Activated CD8-positive, alpha-beta T cell treated with anti-CD3 and anti-CD28 coated beads for 36 hours (primary cell): ENCODE data around the gene KIRREL3. TPM values are rescaled to one million over a fixed set of nuclear protein-coding genes. Genes with fewer than 3 reads are reported as not detected.

ENCODE experiments used
- ATAC-seq: fragments of 200-7000 bp; cut with Tn5 transposase; one replicate; pipeline ENCODE4 v1.10.0; 2021; ENCODE audit warnings: mild to moderate bottlenecking, moderate library complexity
- CTCF ChIA-PET: fragments of 350-600 bp; sonication (Branson Sonifier 250); formaldehyde crosslinking; loops from one replicate; lab custom pipeline; 2021; ENCODE audit warnings: antibody characterized with exemption; lab: Charles Lee
- POLR2A ChIA-PET: fragments of 350-600 bp; sonication (Branson Sonifier 250); formaldehyde crosslinking; loops from one replicate; lab custom pipeline; 2021; ENCODE audit warnings: antibody characterized with exemption; lab: Charles Lee
- DNase-seq: peaks from one replicate; pipeline ENCODE4 v3.0.0-alpha.2; 2020
- H3K27ac Mint-ChIP-seq: one replicate; pipeline ENCODE4 v1.8.0; 2021; ENCODE audit warnings: mild to moderate bottlenecking, mixed read lengths
- H3K27me3 Mint-ChIP-seq: one replicate; pipeline ENCODE4 v1.8.0; 2021; ENCODE audit warnings: mixed read lengths
- H3K36me3 Mint-ChIP-seq: one replicate; pipeline ENCODE4 v1.8.0; 2021; ENCODE audit warnings: low read depth, mixed read lengths
- H3K4me1 Mint-ChIP-seq: one replicate; pipeline ENCODE4 v1.8.0; 2021; ENCODE audit warnings: low read depth, mixed read lengths
- H3K4me3 Mint-ChIP-seq: one replicate; pipeline ENCODE4 v1.8.0; 2021; ENCODE audit warnings: mild to moderate bottlenecking, moderate library complexity, mixed read lengths
- H3K9me3 Mint-ChIP-seq: one replicate; pipeline ENCODE4 v1.8.0; 2021; ENCODE audit warnings: mixed read lengths
- intact Hi-C: fragments of 100-400 bp; cut with micrococcal nuclease; formaldehyde crosslinking; loops from one replicate; pipeline ENCODE4 v1.10.0; 2022
- total RNA-seq, 2 experiments: library from RNA; stranded (reverse); gene quantifications; one replicate each; pipeline ENCODE4 v1.2.3, GENCODE V29; 2021
- TF ChIP-seq, protein P1 (sequence below): fragments of 200-600 bp; IDR thresholded peaks from one replicate; pipeline ENCODE4 v1.8.0; 2022; ENCODE audit warnings: antibody characterized with exemption, mild to moderate bottlenecking

KIRREL3 gene
- total RNA-seq, 2 experiments from 2014 or later: not detected

GRCh38 chr11:126823274-126823673, 177.3 kb downstream of the KIRREL3 start:
- CTCF ChIA-PET: interaction anchor here (0.8 kb wide), 1 partner anchor 125 kb away, joined by 3 read pairs; no protein-coding TSS in a partner anchor
- no peaks in the 10 kb centered on the region for H3K36me3 Mint-ChIP-seq
- POLR2A ChIA-PET: no interaction called here
- H3K27me3 Mint-ChIP-seq: peaks cover 5% of the 10 kb centered on the region
- H3K4me3 Mint-ChIP-seq: no peak overlapping the region
- no peaks in the 10 kb centered on the region for H3K4me1 Mint-ChIP-seq
- H3K9me3 Mint-ChIP-seq: no peaks in the 10 kb centered on the region
- intact Hi-C loops: no loop called here
- ATAC-seq (no peak), DNase-seq (no peak)
- no peak overlapping the region for H3K27ac Mint-ChIP-seq
- TF ChIP-seq, protein P1, sequence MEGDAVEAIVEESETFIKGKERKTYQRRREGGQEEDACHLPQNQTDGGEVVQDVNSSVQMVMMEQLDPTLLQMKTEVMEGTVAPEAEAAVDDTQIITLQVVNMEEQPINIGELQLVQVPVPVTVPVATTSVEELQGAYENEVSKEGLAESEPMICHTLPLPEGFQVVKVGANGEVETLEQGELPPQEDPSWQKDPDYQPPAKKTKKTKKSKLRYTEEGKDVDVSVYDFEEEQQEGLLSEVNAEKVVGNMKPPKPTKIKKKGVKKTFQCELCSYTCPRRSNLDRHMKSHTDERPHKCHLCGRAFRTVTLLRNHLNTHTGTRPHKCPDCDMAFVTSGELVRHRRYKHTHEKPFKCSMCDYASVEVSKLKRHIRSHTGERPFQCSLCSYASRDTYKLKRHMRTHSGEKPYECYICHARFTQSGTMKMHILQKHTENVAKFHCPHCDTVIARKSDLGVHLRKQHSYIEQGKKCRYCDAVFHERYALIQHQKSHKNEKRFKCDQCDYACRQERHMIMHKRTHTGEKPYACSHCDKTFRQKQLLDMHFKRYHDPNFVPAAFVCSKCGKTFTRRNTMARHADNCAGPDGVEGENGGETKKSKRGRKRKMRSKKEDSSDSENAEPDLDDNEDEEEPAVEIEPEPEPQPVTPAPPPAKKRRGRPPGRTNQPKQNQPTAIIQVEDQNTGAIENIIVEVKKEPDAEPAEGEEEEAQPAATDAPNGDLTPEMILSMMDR: no peak

- intact Hi-C loops: no loop called here
- ChIA-PET CTCF (no interaction called here), POLR2A (no interaction called here)
- no peaks in the 10 kb centered on the region for H3K36me3 Mint-ChIP-seq
- peaks cover 5% of the 10 kb centered on the region for H3K27me3 Mint-ChIP-seq
- H3K4me3 Mint-ChIP-seq: no peak overlapping the region
- no peaks in the 10 kb centered on the region for H3K4me1 Mint-ChIP-seq
- TF ChIP-seq, protein P1: no peak
- ATAC-seq (no peak), DNase-seq (no peak)
- H3K27ac Mint-ChIP-seq: no peak overlapping the region
- H3K9me3 Mint-ChIP-seq: no peaks in the 10 kb centered on the region
Measured at GRCh38 chr11:126821827-126822226, 178.7 kb downstream of the KIRREL3 start.

DNA sequence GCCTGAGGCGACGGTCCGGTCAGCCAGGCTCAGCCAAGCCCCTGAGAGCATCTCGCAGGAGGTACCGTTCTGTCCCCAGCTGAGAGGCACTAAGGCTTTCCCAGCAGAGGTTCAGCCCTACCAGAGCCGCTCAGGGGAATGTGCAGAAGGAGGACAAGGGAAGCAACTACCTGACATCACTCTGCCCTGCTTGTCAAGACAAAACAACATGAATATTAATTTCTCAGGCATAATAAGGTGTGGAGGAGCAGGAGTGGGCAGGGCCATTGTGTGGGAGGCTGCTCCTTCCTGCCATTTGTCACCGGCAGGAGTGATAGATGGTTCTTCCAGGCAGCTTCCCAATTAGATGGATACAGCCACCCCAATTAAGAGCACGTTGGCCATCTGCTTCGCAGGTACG, 181.4 kb downstream of the KIRREL3 start:
- intact Hi-C loops: no loop called here
- ATAC-seq (no peak), DNase-seq (no peak)
- Mint-ChIP-seq H3K27ac (no peak overlapping the region), H3K4me3 (no peak overlapping the region), H3K4me1 (no peaks in the 10 kb centered on the region), H3K36me3 (no peaks in the 10 kb centered on the region), H3K27me3 (peaks cover 4% of the 10 kb centered on the region), H3K9me3 (no peaks in the 10 kb centered on the region)
- ChIA-PET POLR2A (no interaction called here), CTCF (no interaction called here)
- TF ChIP-seq, protein P1: no peak

- H3K9me3 Mint-ChIP-seq: no peaks in the 10 kb centered on the region
- H3K27ac Mint-ChIP-seq: no peak overlapping the region
- ChIA-PET POLR2A (no interaction called here), CTCF (interaction anchor here (0.6 kb wide), 1 partner anchor 464 kb away, joined by 3 read pairs; no protein-coding TSS in a partner anchor)
- DNase-seq: no peak
- H3K4me3 Mint-ChIP-seq: no peak overlapping the region
- intact Hi-C loops: no loop called here
- TF ChIP-seq, protein P1: no peak
- no peaks in the 10 kb centered on the region for H3K4me1 Mint-ChIP-seq
- no peak for ATAC-seq
- no peaks in the 10 kb centered on the region for H3K36me3 Mint-ChIP-seq
- peaks cover 4% of the 10 kb centered on the region for H3K27me3 Mint-ChIP-seq
Measured at GRCh38 chr11:126817523-126818450, 182.8 kb downstream of the KIRREL3 start.

DNA sequence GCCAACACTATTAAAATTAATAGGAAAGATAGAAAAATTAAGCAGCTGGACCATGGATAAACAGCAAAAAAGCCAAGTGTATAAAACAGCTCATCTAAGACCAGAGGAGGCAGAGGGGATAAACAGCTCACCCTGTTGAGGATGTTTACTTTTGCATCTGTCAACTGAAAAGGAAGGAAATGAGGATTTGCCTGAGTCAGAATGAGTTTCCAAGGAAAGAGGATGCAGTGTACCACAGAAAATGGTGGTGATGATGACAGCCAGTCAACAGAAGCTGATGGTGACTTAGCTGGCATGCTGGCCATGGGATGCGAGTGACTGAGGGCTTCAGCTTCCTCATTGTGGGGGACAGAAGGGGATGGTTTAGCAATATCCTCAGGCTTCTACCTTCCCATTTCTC, 183.5 kb downstream of the KIRREL3 start:
- intact Hi-C loops: no loop called here

More for the DNA sequence above, 183.5 kb downstream of the KIRREL3 start:
- H3K4me3 Mint-ChIP-seq: no peak overlapping the region
- ChIA-PET POLR2A (no interaction called here), CTCF (no interaction called here)
- TF ChIP-seq, protein P1: no peak
- H3K27me3 Mint-ChIP-seq: peaks cover 4% of the 10 kb centered on the region
- ATAC-seq (no peak), DNase-seq (no peak)
- H3K27ac Mint-ChIP-seq: no peak overlapping the region
- no peaks in the 10 kb centered on the region for H3K9me3 Mint-ChIP-seq
- no peaks in the 10 kb centered on the region for H3K36me3 Mint-ChIP-seq
- H3K4me1 Mint-ChIP-seq: no peaks in the 10 kb centered on the region
